Measurements from ENCODE around the gene ACOXL. TPM values are rescaled to one million over a fixed set of nuclear protein-coding genes. Genes with fewer than 3 reads are reported as not detected.

Gene ACOXL
- total and polyA plus RNA-seq, 2 of the 8 experiments (the other 6 are each of a cell fraction or from before 2014, with no cell fraction given), result 11.4 to 20.6 TPM

DNA sequence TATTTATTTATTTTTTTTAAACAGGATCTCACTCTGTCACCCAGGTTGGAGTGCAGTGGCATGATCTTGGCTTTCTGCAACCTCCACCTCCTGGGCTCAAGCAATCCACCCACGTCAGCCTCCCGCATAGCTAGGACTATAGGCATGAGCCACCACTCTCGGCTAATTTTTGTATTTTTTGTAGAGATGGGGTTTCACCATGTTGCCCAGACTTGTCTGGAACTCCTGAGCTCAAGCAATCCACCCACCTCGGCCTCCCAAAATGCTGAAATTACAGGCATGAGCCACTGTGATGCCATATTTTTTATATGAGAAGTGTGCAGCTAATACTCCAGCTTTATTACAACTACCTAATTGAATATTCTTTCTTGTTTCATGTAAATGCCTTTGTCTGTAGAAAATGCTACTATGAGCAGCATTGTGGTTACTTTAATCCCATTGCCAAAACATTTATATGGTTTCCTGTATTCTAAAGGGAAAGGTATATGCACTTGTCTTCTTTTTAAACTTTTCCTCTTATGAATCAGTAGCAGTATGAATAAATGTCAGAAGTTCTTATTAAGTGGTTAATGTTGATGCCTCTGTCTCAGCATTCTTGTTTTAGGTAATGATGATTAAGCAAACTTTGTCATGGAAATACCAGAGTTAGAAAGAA, 378.9 kb downstream of the ACOXL start:
- Histone ChIP-seq H3K14ac (ENCODE audit: insufficient read length) (no peak overlapping the region), H2BK5ac (ENCODE audit: low read depth, low read length) (no peak overlapping the region), H3K23me2 (ENCODE audit: low read depth, low read length) (no peaks in the 10 kb centered on the region), H3K9me3 (ENCODE audit: insufficient read depth in 2 of 2, low read depth in 1 of 2, low read length in 1 of 2) (no peaks in the 10 kb centered on the region), H3K4me2 (ENCODE audit: insufficient read depth in 1 of 2, low read depth in 2 of 2, low read length in 2 of 2) (no peak overlapping the region), H2BK12ac (ENCODE audit: low read depth, low read length) (no peak overlapping the region), H2BK120ac (replicated peaks; ENCODE audit: low read depth, low read length) (no peak overlapping the region), H3K9ac (replicated peaks in 1 of 4; ENCODE audit: extremely low read depth in 1 of 4, low read depth in 3 of 4, low read length in 3 of 4) (no peak overlapping the region), H3K27ac (ENCODE audit: low read depth, low read length) (no peak overlapping the region), H4K20me1 (replicated peaks in 1 of 2; ENCODE audit: control insufficient read depth in 1 of 2, insufficient read depth in 2 of 2, low read length in 2 of 2) (no peaks in the 10 kb centered on the region), H3K18ac (ENCODE audit: extremely low read depth, low read length) (no peak overlapping the region), H4K91ac (replicated peaks; ENCODE audit: insufficient read length, low read length) (no peak overlapping the region), H3K79me1 (ENCODE audit: low read depth, low read length) (no peaks in the 10 kb centered on the region), H2BK20ac (ENCODE audit: low read length) (no peak overlapping the region), H3K4me1 (replicated peaks in 1 of 4; ENCODE audit: control insufficient read depth in 3 of 4, insufficient read depth in 4 of 4, low read length in 3 of 4) (no peaks in the 10 kb centered on the region), H3K56ac (replicated peaks; ENCODE audit: insufficient read length, low read depth, low read length) (no peak overlapping the region), H4K8ac (ENCODE audit: extremely low read depth, insufficient read depth, low read length) (no peak overlapping the region), H3K23ac (ENCODE audit: insufficient read length) (no peak overlapping the region), H2AFZ (ENCODE audit: low read length) (no peak overlapping the region), H3K36me3 (ENCODE audit: control insufficient read depth in 2 of 4, insufficient read depth in 4 of 4, low read length in 3 of 4) (no peaks in the 10 kb centered on the region), H3K4ac (replicated peaks; ENCODE audit: insufficient read length, low read depth, low read length) (no peak overlapping the region), H3K79me2 (ENCODE audit: control insufficient read depth in 1 of 2, insufficient read depth in 2 of 2, low read length in 2 of 2) (no peaks in the 10 kb centered on the region), H2BK15ac (ENCODE audit: low read length) (no peak overlapping the region), H4K5ac (ENCODE audit: insufficient read length, low read depth, low read length) (no peak overlapping the region), H2AK5ac (ENCODE audit: low read depth, low read length) (no peak overlapping the region), H3K27me3 (replicated peaks in 1 of 4; ENCODE audit: control insufficient read depth in 3 of 4, extremely low read depth in 1 of 4, insufficient read depth in 3 of 4, low read length in 3 of 4) (no peaks in the 10 kb centered on the region; a peak in 2 of 7 replicates), H3K4me3 (ENCODE audit: extremely low read depth in 1 of 4, insufficient read depth in 2 of 4, low read depth in 3 of 4, low read length in 4 of 4) (no peak overlapping the region)
- CTCF ChIA-PET (ENCODE audit: partially characterized antibody), result no interaction called here
- 100% methylated on average over 4 of the region's 4 CpGs; no CpG with 5 or more reads in 1 of the 2 experiments for WGBS, 2 experiments (ENCODE audit: extremely low coverage in 1 of 2, insufficient coverage in 1 of 2, insufficient read length in 1 of 2, insufficient replicate concordance in 2 of 2, low coverage in 1 of 2, low lambda C conversion rate in 2 of 2, missing lambda C conversion rate in 1 of 2)
- FAIRE-seq, result no peak
- no peak for DNase-seq (ENCODE audit: low read depth in 1 of 2, low spot score in 2 of 2)
- POLR2A ChIA-PET (ENCODE audit: partially characterized antibody), result no interaction called here
- TF ChIP-seq RAD21 (IDR thresholded peaks at IDR 0.05 in 1 of 2, conservative IDR thresholded peaks at IDR 0.05 in 1 of 2; ENCODE audit: low read depth in 2 of 2, low read length in 2 of 2), result no peak
- TF ChIP-seq ASH2L (IDR thresholded peaks at IDR 0.05; ENCODE audit: low read length), result no peak
- no peak for TF ChIP-seq TAF7 (optimal IDR thresholded peaks at IDR 0.05; ENCODE audit: borderline replicate concordance, low read depth, low read length)
- TF ChIP-seq CBX8 (IDR thresholded peaks at IDR 0.05; ENCODE audit: borderline replicate concordance, low read depth, low read length), result no peak
- no peak for TF ChIP-seq ZNF274 (IDR thresholded peaks at IDR 0.05; ENCODE audit: borderline replicate concordance, extremely low read depth, low read length)
- TF ChIP-seq RXRA (IDR thresholded peaks at IDR 0.05; ENCODE audit: insufficient read depth, low read depth, low read length), result no peak
